AG09319 (cell line): ENCODE measurements around the gene TBX18.

Experiments
- DNase-seq: peaks from one replicate; pipeline ENCODE4 v3.0.0-alpha.2; 2010; ENCODE audit warnings: low read depth; ENCODE audit errors: extremely low read depth
- TF ChIP-seq, protein P1 (sequence below): IDR thresholded peaks from 2 replicates; pipeline ENCODE4 v1.5.1; 2011; ENCODE audit warnings: low read depth, mild to moderate bottlenecking, inconsistent platforms, low read length, moderate library complexity

The TBX18 gene

DNA sequence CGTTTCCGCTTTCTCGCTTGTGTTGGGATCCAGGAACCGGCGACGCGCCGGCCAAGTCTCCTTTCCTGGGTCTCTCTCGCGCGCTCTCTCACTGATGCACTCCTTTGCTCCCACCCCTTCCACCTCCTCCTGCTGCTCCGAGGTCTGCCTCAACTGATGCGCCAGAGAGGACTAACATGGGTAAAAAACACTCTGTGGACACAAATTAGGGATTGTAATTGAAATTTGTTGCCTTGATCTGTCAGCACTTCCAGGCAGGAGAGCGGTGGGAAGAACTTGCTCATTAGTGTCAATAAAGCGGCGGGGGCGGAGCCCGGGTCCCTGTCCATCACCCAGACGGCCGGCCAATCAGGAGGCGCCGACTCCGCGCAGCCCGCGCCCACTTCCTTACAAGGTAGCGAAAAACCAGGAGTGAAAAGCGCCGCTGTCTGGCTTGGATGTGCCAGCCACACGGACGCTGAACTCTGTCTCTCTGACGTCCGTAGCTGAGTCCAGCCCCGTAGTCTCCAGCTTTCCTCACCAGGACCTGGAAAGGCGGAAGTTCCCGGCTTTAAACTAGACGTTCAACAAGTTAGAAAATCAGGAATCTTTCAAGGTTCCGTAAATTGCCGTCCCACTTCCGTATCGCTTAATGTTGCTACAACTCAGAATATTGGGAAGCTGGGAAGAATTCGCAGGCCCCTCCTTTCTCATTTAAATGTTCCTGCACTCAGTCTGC, at the start of gene TBX18:
TBX18 (minus strand) TSS at position 267 of the 718 bp plus-strand sequence. CDS start 417 bp downstream, outside the sequence.
- peak; percentile 97 for DNase-seq
- TF ChIP-seq, protein P1, sequence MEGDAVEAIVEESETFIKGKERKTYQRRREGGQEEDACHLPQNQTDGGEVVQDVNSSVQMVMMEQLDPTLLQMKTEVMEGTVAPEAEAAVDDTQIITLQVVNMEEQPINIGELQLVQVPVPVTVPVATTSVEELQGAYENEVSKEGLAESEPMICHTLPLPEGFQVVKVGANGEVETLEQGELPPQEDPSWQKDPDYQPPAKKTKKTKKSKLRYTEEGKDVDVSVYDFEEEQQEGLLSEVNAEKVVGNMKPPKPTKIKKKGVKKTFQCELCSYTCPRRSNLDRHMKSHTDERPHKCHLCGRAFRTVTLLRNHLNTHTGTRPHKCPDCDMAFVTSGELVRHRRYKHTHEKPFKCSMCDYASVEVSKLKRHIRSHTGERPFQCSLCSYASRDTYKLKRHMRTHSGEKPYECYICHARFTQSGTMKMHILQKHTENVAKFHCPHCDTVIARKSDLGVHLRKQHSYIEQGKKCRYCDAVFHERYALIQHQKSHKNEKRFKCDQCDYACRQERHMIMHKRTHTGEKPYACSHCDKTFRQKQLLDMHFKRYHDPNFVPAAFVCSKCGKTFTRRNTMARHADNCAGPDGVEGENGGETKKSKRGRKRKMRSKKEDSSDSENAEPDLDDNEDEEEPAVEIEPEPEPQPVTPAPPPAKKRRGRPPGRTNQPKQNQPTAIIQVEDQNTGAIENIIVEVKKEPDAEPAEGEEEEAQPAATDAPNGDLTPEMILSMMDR: peak; percentile 24

DNA sequence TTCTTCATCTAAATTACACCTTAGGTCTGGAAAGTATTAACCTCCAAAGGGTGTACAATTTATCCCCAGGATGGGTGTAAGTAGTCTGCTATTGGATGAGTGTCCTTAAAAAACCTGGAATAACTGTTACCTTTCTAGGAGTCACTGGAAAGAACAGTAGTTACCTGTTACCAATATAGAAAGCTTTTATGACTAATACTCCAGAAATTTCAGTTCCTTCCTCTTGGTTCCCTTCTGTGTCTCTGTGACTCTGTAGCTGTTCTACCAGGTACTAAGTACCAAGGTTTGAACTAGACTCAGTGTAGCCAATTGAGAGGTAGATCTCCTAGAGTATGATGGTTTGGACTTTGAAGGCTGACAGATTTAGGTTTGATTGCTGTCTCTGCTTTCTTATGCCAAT, 47.0 kb upstream of the TBX18 start:
- TF ChIP-seq, protein P1: no peak
- DNase-seq: no peak

DNA sequence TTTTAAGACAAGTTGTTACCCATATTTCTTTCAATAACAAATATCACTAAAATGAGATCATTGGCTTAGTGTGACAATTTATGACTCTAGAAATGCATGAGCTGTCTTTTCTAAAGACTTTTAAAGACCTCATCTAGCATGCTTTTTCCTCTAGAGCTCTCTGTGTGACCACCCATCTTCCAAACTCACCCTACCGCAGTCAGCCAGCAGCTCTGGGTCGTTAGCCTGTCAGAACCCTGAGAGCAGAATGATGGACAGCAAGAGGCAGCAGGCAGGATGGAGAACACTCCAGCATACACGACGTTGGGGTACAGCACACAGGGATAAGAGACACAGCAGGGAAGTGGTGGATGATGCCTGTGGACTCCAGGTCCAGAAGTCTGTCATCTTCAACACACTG, 45.1 kb upstream of the TBX18 start:
- DNase-seq: no peak
- TF ChIP-seq, protein P1: no peak

DNA sequence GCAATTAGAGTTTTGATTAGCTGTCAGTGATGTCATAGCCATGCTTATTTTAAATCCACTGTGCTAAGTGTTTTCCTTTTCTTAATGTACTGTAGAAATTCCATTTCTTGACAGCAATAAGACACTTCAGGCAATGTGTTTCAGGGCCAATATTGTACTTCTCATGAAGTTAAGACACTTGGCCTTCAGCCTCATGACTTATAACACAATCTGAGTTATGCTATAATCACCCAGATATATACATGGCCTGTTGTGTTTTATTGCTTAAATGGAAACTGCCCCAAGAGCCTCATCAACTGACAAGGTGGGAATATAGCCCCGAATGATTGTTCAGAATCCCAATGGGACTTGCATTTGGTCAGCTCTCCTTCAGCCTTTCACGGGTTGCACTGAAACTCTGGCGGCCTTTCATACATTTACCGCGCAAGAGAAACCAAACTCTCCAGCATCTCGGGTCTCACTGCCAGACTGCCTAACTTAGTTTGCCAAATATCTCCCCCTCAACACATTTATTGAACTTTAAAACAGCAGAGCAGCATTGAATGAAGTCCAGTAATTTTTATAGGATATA, 44.2 kb upstream of the TBX18 start:
- TF ChIP-seq, protein P1: no peak
- no peak for DNase-seq

DNA sequence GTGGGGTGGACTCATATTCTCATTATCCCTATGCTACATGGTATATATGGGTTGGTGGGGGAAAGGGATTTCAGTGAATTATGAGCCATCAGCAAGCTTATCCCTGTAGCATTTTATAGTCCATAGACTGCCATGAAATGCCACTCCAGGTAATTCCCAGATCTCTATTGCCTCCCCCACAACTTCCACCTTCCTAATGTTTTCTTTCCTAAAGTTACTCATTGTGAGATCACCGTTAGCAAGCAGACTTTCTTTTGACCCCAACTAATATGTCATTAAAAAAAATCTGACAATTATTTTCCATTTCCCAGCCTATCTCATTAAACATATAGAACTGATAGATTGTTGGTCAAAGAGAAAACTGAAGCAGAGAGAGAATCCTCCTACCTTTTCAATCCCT, 40.7 kb upstream of the TBX18 start:
- no peak for DNase-seq

DNA sequence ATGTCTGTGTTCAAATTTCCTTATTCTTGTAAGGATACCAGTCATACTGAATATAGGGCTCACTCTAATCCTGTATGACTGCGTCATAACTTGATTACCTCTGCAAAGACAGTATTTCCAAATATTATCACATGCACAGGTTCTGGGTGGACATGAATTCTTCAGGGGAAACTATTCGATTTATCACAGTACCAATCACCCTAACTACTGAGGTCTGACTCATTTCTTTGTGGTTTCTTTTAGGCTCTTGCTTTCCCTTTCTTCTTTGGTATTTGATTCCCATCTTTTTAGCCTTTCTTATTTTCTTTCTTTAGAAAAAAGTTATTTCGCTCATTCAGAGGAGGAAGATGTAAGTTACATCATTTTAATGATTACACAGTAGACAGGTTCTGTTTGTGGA, 40.3 kb upstream of the TBX18 start:
- DNase-seq: no peak
- TF ChIP-seq, protein P1: no peak

More for the DNA sequence above, 40.7 kb upstream of the TBX18 start:
- TF ChIP-seq, protein P1: no peak

DNA sequence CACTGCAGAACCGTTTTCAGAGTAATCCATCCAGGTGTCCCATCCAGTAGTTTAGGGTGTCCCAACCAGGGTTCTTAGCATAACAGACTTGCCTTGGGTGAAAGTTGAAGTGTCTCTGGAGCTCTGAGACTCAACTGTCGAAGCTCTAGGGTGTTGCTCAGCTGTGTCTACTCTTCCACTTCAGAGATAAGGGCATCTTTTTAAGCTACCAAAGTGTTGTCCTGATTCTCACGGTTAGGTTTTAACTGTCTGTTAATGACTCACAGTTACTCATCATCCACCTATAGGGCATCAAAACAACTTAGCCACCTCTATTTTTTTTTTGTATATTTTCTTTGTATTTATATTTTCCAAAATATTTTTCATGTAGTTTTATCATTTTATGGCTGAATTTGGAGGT, 36.9 kb upstream of the TBX18 start:
- TF ChIP-seq, protein P1: no peak
- DNase-seq: no peak
